Measurements from ENCODE around the gene CLN6.

- TF ChIP-seq CTCF (conservative IDR thresholded peaks at IDR 0.05) (no peak), ZFX (IDR thresholded peaks at IDR 0.05) (no peak)
Measured at GRCh38 chr15:68276668-68277067, 47.1 kb upstream of the CLN6 start.
